HG03354 (cell line): Measurements from ENCODE around the gene NPAS1.
"Not testable (repeated sequence)": the region's sequence is repeated elsewhere in the genome, so short reads cannot be mapped to it uniquely, and the experiment has no call there.

Source experiments
- ATAC-seq: cut with Tn5 transposase; IDR thresholded peaks from one replicate; pipeline ENCODE4 v1.9.1; 2021; ENCODE audit warnings: mild to moderate bottlenecking; ENCODE audit not compliant: unreplicated experiment, poor library complexity, severe bottlenecking

Gene NPAS1

DNA sequence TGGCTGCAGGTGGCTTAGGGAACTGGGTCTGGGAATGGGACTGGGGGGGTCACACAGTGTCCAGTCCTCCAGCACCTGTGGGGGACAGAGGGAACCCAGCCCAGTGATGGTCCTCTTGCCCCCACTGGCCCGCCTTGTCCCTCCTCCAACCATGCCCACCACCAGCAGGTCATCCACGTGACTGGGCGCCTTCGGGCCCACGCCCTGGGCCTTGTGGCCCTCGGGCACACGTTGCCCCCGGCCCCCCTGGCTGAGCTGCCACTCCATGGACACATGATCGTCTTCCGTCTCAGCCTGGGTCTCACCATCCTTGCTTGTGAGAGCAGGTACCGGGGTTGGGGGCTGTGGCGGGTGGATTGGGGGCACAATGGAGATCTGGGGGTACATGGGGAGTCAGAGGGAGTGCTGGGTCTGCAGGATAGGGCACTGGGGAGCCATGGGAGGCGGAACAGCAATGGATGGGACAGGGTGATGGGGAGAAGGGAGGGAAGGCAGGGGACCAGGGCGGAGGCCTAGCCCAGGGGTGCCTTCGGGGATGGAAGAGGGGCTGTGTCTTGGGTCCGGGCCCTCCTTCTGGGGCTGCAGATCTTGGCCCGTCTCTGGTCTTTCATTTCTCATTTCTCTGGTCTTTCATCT lies 19.7 kb downstream of the NPAS1 start:
- ATAC-seq, result no peak

DNA sequence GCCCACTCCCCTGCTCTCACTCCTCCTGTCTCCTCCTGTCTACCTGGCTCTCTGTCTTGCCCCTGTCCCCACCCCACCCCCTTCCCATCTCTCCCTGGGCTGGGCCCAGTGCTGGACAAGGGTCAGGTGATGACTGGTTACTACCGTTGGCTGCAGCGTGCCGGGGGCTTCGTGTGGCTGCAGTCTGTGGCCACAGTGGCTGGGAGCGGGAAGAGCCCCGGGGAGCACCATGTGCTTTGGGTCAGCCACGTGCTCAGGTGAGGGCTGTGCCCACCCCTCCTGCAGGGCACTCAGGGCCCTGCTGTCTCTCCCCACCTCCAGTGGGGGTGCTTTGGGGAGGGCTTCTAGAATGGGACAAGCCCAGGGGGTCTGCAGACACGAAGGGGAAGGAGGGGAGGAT lies 21.2 kb downstream of the NPAS1 start:
- no peak for ATAC-seq

DNA sequence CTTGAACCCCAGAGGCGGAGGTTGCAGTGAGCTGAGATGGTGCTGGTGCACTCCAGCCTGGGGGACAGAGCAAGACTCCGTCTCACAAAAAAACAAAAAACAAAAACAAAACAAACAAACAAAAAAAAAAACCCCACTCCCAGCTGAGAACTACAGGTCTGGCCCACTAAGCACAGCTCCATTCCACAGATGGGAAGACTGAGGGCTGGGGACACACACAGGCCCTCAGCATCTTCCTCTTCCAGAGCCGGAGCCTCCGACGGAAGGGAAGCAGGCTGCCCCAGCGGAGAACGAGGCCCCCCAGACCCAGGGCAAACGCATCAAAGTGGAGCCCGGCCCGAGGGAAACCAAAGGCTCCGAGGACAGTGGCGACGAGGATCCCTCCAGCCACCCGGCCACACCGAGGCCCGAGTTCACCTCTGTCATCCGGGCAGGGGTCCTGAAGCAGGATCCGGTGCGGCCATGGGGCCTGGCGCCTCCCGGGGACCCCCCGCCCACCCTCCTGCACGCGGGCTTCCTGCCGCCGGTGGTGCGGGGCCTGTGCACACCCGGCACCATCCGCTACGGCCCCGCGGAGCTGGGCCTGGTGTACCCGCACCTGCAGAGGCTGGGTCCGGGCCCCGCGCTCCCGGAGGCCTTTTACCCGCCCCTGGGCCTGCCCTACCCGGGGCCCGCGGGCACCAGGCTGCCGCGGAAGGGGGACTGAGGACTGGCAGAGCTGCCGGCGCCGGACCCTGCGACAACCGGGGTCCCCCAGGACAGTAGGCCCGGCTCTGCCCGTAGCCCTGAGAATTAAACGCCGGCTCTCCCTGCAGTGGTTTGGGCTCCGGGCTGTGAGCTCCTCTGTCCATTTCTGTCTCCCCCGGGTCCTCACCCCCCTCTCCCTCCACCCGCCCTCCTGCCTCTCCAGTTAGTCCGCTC lies 25.6 kb downstream of the NPAS1 start:
- no peak for ATAC-seq

DNA sequence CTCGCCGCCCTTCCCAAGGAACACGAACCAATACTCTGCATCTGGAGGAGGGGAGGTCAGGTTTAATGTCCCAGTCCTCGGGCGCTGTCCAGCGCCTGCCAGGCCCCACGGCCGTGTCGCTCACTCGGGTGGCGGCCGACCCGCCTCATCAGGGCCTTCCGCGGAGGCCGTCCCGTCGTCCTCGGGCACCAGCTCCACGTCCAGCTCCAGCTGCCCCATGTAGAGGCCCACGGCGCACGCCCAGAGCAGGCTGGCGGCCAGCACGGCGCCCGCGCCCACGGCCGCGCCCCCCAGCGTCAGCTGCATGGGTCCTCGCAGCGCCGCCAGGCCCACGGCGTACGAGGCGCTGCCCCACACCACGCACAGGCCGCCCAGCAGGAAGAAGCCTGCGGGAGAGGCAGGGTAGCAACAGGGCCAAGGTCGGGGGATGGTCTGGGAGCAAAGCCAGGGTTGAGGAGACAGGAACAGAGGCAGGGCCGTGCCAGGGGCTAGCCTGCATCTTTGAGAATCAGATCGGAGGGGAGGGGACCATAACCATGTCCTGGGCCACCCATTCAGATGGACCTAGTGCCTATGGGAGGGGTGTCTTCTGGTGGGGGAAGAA lies 26.3 kb downstream of the NPAS1 start:
- no peak for ATAC-seq

DNA sequence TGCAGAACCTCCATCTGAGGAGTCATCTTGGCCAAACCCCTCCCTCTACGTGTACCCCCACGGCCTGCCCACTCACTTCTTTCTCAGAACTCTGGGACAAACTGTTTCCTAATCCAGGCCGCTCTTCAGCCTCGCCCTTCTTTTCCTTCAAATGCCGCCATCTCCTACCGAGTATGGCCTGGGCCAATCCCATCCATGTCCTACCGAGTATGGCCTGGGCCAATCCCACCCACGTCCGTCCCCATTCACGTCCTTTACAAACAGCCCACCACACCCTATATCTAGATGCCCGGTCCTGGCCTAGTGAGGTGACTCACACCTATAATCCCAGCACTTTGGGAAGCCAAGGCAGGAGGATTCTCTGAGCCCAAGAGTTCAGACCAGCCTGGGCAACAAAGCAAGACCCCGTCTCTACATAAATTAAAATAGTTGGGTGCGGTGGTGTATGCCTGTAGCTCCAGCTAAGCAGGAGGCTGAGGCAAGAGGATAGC lies 27.7 kb downstream of the NPAS1 start:
- no peak for ATAC-seq

DNA sequence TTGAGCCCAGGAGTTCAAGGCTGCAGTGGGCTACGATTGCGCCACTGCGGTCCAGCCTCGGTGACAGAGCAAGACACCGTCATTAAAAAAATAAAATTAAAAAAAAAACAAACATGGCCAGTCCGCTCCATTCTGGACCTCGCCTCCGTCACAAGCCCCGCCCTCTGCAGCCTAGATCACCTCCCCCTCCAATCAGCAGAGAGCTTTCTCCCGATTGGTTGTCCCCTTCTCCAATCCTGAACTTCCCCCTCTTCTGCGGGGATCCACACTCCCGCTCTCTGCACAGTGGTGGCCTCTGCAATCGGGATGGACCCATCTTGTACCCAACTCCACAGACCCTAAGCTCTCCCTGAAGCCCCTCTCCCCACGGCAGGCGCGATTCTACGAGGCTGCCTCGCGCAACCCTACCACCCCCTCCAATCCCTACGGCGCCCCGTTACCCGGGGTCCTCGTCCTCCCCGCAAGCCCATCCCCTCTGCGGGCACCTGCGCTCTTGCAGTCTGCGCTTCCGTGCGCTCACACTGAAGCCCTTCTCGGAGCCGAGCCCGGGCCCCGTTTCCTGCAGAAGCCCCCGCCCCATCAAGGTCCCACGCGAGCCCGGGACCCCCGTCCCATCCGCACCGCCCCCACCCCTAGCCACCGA lies 28.2 kb downstream of the NPAS1 start:
- peak; percentile 52 for ATAC-seq

DNA sequence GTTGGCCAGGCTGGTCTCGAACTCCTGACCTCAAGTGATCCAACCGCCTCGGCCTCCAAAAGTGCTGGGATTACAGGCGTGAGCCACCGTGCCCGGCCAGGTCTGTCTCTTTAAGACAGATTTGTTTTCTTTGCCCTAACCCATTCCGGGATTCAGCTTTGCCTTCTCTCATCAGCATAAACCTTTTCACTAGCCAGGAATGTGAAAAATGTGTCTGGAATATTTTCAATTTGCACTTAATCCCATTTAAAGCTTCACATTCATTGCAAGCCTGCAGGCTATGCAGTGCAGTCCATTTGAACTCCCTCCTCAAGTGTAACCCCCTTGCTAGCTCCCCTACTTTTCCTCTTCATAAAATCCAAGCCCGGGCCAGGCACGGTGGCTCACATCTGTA lies 29.7 kb downstream of the NPAS1 start:
- no peak for ATAC-seq

DNA sequence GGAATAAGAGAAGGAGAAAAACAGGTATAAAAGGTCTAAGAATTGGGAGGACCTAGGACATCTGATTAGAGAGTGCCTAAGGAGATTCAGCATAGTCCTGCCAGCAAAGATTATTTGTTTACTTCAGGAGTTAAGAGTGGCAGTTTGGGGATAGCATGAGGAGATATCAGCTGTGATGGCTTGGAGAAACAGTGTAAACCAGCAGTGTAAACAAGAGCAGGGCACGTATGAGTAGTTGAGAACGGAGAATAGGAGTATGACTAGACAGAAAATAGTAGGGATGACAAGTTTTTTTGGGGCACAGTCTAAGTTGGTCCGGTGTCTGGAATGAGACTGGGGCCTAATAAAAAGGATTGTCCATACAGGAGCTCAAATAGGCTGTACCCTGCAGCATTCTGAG lies 30.9 kb downstream of the NPAS1 start:
- ATAC-seq, result not testable (repeated sequence)

DNA sequence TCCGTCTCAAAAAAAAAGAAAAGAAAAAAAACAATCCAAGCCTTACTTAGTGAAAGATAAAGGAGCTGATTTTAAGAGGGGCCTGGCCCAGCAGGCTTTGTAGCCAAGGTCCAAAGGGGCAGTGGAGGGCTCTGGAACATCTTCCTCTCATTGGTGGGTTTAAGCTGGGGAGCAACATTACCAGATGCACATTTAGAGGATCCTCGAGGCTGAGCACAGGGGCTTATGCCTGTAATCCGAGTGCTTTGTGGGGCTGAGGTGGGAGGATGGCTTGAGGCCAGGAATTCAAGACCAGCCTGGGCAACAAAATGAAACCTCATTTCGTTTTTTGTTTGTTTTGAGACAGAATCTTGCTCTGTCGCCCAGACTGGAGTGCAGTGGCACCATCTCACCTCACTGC lies 36.8 kb downstream of the NPAS1 start:
- ATAC-seq, result no peak

DNA sequence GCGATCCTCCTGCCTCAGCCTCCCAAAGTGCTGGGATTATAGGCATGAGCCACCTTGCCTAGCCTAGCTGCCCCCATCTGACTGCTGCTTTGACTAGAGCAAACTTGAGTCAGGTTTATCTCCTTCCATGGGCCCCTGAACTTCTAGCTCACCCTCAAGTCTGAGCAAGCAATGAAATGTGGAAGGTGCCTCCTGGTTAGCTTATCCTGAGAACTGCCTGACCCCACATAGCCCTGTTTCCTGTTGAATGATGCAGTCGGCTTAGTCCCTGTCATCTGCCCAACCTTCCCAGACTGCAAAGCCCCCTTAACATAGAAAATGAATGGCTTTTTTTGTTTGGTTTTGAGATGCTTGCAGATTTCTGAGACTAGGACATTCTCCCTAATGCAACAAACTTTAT lies 37.7 kb downstream of the NPAS1 start:
- no peak for ATAC-seq

DNA sequence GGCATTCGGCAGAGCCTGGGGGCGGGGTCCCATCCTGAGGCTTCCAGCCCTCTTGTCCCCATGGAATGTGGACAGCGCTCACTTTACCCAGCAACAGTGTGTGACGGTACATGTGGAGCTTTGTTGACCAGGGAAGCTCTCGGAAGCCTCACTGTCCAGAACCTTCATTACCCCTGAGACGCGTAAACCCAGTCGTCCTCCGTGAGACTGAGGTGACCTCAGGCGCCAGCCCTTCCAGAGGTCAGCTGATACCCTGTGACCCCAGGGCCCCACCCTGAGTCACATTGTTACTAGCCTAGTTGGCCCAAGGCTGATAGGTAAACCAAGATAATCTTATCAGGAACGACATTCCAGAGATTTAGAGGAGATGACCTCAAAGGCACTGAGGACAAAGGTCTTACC lies 39.0 kb downstream of the NPAS1 start:
- no peak for ATAC-seq

DNA sequence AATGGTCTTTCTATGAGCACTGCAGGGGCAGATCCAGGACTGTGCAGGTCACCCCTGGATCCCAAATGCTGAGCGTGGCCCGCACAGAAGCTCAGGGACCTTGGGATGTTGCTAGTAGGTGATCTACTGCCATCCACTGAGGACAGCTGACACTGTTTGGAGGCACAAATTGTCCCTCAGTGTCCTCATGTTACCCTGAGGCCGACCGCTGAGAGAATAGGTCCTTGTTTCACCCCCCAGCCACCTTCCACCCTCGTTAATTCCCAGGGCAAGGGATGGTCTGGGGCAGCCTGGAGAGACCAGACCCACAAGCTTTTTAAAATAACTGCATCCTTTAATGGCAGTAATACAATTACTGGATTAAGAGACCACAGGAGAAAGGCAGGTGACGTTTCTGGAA lies 44.2 kb downstream of the NPAS1 start:
- ATAC-seq, result no peak

DNA sequence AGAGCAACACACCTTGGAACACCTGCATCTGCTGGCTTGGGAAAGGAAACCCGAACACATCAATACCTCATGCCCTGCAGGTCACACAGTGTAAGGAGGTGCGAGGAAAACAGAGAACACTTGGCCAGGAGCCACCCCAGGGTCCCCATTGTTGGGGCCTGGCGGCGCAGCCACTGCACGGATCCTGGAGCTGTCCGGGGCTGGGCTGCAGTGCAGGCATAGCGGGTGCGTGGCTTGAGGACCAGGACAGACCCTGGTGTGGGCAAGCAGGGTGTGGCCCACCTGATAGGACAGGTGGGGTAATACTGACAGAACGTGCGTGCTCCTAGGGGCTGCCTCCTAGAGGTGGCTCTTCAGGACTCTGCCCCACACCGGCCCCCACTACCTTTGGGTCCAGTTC lies 45.6 kb downstream of the NPAS1 start:
- ATAC-seq, result no peak

DNA sequence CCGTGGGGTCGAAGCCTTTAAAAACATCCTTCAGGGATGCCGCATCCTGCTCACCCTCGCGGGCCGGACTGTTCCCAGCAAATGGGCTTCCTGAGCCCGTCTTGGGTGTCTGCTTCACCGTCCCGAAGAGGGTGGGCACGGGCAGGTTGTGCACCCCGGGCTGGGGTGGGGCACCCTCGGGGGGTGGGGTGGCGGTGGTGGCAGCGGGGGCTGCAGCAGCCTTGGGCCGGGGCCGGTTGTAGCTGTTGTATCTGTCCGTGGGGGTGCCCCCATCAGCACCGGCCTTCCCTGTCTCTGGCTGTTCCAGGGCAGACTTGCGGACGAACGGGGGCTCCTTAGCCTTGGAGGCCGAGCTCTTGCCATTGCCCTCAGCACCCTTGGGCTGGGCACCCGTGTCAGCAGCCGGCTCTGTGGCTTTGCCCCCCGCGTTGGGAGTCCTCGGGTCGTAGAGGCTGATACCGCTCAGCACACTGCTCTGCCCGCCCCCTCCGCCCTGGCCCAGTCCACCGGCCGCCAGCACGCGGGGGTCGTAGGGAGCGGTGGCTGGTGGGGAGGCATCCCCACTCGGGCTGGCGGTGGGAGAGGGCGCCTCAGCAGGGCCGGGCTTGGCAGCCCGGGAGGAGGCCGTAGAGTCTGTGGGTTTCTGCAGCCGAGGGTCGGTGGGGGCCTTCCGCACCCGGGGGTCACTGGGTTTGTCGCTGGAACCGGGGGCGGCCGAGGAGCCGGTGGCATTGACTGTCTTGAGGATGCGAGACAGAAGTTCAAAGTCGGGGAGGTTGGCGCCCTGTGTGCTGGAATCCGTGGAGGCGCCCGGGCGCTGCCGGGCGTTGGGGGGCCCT lies 47.0 kb downstream of the NPAS1 start:
- ATAC-seq, result no peak

DNA sequence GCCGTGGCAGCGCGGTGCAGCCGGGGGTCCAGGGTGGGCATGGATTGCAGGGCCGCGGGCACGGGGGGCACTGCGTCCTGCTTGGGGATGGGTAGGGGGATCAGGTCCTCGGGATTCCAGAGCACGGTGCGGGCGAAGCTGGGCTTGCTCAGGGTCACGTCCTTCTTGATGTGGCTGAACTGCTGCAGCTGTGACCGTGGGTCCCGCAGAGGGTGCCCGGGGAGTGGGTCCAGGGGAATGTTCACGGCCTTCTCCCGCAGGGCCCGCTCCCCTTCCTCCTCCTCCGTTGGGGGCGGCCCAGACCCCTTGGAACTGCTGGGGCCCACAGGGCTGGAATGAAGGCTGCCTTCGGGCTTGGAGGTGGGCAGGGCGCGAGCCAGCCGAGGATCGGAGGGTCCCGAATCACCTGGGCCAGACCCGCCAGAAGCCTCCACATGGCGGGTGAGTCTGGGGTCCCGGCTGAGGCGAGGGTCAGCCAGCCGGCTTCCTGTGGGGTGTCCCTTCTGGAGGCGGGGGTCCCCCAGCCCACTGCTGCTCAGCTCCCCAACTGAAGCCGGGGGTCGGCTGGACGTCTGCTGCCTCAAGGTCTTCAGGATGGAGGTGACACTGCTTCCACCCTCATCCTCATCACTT lies 47.7 kb downstream of the NPAS1 start:
- ATAC-seq, result no peak

DNA sequence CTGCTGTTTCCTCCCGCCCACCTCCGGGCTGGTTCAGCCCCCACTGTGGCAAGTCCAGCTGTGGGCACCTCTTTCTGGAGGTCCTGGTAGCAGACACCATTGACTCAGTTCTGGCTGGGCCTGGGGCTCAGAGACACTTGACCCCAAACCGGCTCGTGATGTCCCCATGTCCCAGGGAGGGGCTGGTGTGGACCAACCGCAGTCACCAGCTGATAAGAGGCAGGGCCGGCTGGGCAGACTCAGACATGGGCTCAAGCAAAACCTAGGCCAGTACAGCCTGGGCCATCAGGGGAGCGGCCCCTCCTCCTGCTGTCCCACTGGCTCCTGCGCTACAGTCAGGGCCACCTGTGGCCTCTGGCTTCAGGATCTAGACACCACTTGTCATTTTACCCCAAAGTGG lies 48.6 kb downstream of the NPAS1 start:
- ATAC-seq, result no peak

DNA sequence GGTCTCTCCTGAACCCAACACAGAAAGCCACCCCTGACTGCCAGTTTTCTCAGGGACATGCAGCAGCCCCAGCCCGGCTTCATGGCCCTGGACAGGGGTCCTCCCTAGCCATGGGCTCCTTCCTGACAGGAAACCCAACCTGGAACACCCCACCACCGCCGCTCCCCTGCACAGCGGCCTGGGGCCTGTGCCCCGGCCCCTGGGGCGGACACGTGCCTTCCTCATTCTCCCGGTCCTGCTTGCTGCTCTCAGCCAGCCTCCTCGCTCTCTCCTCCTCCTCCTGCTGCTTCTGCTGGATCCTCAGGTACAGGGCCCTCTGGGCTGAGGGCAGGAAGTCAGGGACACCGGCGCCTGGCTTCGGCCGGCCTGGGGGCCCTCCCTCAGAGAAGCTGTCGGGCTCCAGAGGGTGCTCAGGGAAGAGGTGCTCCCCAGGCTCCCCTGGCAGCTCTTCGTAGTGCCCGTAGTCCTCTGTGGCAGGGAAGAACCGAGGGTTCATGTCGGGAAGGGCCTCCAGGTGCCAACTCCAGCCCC lies 49.3 kb downstream of the NPAS1 start:
- ATAC-seq, result no peak

DNA sequence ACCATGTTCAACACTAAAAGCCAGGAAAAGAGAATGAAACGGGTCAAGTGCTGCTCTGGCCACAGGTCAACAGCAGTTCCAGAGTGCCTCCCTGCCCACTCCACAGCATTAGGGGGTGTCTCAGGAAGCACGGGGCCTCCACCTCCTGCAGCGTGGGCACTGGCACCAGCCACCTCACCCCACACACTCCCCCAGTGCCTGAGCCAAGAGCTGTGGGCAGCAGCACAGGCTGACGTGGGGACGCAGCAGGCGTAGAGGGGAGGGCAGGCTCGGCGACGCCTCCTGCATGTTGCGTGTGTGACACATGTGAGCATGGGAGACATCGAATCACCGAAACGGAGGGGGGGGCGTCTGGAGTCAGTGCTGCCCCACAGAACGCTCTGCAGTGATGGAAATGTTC lies 50.2 kb downstream of the NPAS1 start:
- no peak for ATAC-seq

DNA sequence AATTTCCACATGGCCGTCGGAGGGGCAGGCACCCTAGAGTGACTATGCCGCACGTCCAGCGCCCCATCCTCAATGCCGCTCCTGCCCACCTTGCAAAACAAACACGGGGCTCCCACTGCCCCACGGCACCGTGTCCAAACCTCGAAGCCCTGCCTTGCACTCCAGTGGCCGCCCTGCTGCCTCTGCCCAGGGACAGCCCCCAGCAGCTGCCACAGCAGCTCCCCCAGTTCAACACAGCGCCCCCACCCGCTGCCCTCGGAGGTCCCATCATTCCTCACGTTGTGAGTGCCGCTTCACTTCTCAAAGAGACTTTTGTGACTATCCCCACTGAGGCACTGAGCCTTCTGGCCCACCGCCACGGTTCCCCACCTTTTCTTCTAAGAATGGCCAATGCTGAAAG lies 51.1 kb downstream of the NPAS1 start:
- ATAC-seq, result no peak
